Measurements from ENCODE around the gene GNAT3.

GNAT3 gene

GRCh38 chr7:80511964-80512363 lies at the start of gene GNAT3:
Gene GNAT3, minus strand, starts transcription at chr7:80512064. Its CDS starts 138 bp downstream, at chr7:80511926.
- DNase-seq (ENCODE audit: low read depth in 2 of 2) = no peak

- DNase-seq (ENCODE audit: low read depth in 2 of 2) = no peak
These were observed 46.3 kb upstream of the GNAT3 start for GRCh38 chr7:80558116-80558515.

- DNase-seq (ENCODE audit: low read depth in 2 of 2) = no peak
These were observed 40.3 kb upstream of the GNAT3 start for GRCh38 chr7:80552031-80552694.

GRCh38 chr7:80550005-80550404 lies 38.1 kb upstream of the GNAT3 start:
- DNase-seq (ENCODE audit: low read depth in 2 of 2) = no peak

- no peak for DNase-seq (ENCODE audit: low read depth in 2 of 2)
These were observed 37.1 kb upstream of the GNAT3 start for GRCh38 chr7:80548840-80549530.

- peak; percentile 80 to 84 for DNase-seq (ENCODE audit: low read depth in 2 of 2)
These were observed 30.5 kb upstream of the GNAT3 start for GRCh38 chr7:80542398-80542797.

GRCh38 chr7:80540836-80541235 lies 29.0 kb upstream of the GNAT3 start:
- no peak for DNase-seq (ENCODE audit: low read depth in 2 of 2)

GRCh38 chr7:80537091-80537490 lies 25.2 kb upstream of the GNAT3 start:
- no peak for DNase-seq (ENCODE audit: low read depth in 2 of 2)

- DNase-seq (ENCODE audit: low read depth in 2 of 2) = no peak
These were observed 24.6 kb upstream of the GNAT3 start for GRCh38 chr7:80536426-80536825.

GRCh38 chr7:80533287-80533686 lies 21.4 kb upstream of the GNAT3 start:
- no peak for DNase-seq (ENCODE audit: low read depth in 2 of 2)

GRCh38 chr7:80532153-80532552 lies 20.3 kb upstream of the GNAT3 start:
- DNase-seq (ENCODE audit: low read depth in 2 of 2) = no peak

GRCh38 chr7:80530136-80530535 lies 18.3 kb upstream of the GNAT3 start:
- DNase-seq (ENCODE audit: low read depth in 2 of 2) = no peak

- no peak for DNase-seq (ENCODE audit: low read depth in 2 of 2)
These were observed 17.5 kb upstream of the GNAT3 start for GRCh38 chr7:80529362-80529761.

- no peak for DNase-seq (ENCODE audit: low read depth in 2 of 2)
These were observed 16.8 kb upstream of the GNAT3 start for GRCh38 chr7:80528689-80529088.

- DNase-seq (ENCODE audit: low read depth in 2 of 2) = no peak
These were observed 14.6 kb upstream of the GNAT3 start for GRCh38 chr7:80526472-80526871.

GRCh38 chr7:80524693-80525092 lies 12.8 kb upstream of the GNAT3 start:
- DNase-seq (ENCODE audit: low read depth in 2 of 2) = no peak

- no peak for DNase-seq (ENCODE audit: low read depth in 2 of 2)
These were observed 9.9 kb upstream of the GNAT3 start for GRCh38 chr7:80521809-80522208.

GRCh38 chr7:80520199-80520598 lies 8.3 kb upstream of the GNAT3 start:
- DNase-seq (ENCODE audit: low read depth in 2 of 2) = no peak

- no peak for DNase-seq (ENCODE audit: low read depth in 2 of 2)
These were observed 5.5 kb upstream of the GNAT3 start for GRCh38 chr7:80517282-80517747.

- no peak for DNase-seq (ENCODE audit: low read depth in 2 of 2)
These were observed 3.4 kb upstream of the GNAT3 start for GRCh38 chr7:80515298-80515697.

- DNase-seq (ENCODE audit: low read depth in 2 of 2) = no peak
These were observed 1.8 kb downstream of the GNAT3 start for GRCh38 chr7:80510021-80510420.

- no peak for DNase-seq (ENCODE audit: low read depth in 2 of 2)
These were observed 3.4 kb downstream of the GNAT3 start for GRCh38 chr7:80508440-80508839.

- no peak for DNase-seq (ENCODE audit: low read depth in 2 of 2)
These were observed 5.9 kb downstream of the GNAT3 start for GRCh38 chr7:80505900-80506500.

Measured in fibroblast of skin of left biceps (primary cell).